ENCODE results near the gene PRKN.

GRCh38 chr6:161522276-161522675 lies 1205.3 kb downstream of the PRKN start:
- TF ChIP-seq, protein P1, sequence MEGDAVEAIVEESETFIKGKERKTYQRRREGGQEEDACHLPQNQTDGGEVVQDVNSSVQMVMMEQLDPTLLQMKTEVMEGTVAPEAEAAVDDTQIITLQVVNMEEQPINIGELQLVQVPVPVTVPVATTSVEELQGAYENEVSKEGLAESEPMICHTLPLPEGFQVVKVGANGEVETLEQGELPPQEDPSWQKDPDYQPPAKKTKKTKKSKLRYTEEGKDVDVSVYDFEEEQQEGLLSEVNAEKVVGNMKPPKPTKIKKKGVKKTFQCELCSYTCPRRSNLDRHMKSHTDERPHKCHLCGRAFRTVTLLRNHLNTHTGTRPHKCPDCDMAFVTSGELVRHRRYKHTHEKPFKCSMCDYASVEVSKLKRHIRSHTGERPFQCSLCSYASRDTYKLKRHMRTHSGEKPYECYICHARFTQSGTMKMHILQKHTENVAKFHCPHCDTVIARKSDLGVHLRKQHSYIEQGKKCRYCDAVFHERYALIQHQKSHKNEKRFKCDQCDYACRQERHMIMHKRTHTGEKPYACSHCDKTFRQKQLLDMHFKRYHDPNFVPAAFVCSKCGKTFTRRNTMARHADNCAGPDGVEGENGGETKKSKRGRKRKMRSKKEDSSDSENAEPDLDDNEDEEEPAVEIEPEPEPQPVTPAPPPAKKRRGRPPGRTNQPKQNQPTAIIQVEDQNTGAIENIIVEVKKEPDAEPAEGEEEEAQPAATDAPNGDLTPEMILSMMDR (IDR thresholded peaks at IDR 0.05; ENCODE audit: poor library complexity, severe bottlenecking) = no peak
- TF ChIP-seq TAF1 (IDR thresholded peaks at IDR 0.05; ENCODE audit: low read depth) (no peak), EZH2 (IDR thresholded peaks at IDR 0.05; ENCODE audit: borderline replicate concordance, insufficient read depth, low read length, poor library complexity, severe bottlenecking) (no peak), REST (IDR thresholded peaks at IDR 0.05; ENCODE audit: borderline replicate concordance) (no peak), POLR2AphosphoS5 (IDR thresholded peaks at IDR 0.05) (peak; percentile 38), SMC3 (conservative IDR thresholded peaks at IDR 0.05; ENCODE audit: poor library complexity) (no peak), EP300 (conservative IDR thresholded peaks at IDR 0.05; ENCODE audit: poor library complexity, severe bottlenecking) (no peak)

All from neural cell (in vitro differentiated cells).